GM18526 (cell line): ENCODE data around the gene PTPN18.

Experiments used
- POLR2A ChIP-seq: IDR thresholded peaks from 3 replicates; pipeline ENCODE4 v1.6.1; 2011; ENCODE audit not compliant: insufficient read length; ENCODE audit errors: extremely low read depth

The PTPN18 gene

GRCh38 chr2:130381145-130381544 is 25.3 kb downstream of the PTPN18 start:
- no peak for TF ChIP-seq POLR2A

GRCh38 chr2:130381619-130382018 is 25.8 kb downstream of the PTPN18 start:
- TF ChIP-seq POLR2A, result no peak

GRCh38 chr2:130382313-130382917 is 26.6 kb downstream of the PTPN18 start:
- no peak for TF ChIP-seq POLR2A

- TF ChIP-seq POLR2A, result no peak
Observed at GRCh38 chr2:130385709-130386108, 29.9 kb downstream of the PTPN18 start.

- TF ChIP-seq POLR2A, result no peak
Observed at GRCh38 chr2:130387071-130387400, 31.2 kb downstream of the PTPN18 start.

GRCh38 chr2:130387804-130388203 is 31.9 kb downstream of the PTPN18 start:
- TF ChIP-seq POLR2A, result no peak

- TF ChIP-seq POLR2A, result no peak
Observed at GRCh38 chr2:130388221-130388907, 32.5 kb downstream of the PTPN18 start.

GRCh38 chr2:130389358-130389757 is 33.5 kb downstream of the PTPN18 start:
- TF ChIP-seq POLR2A, result no peak

- TF ChIP-seq POLR2A, result no peak
Observed at GRCh38 chr2:130389783-130390182, 33.9 kb downstream of the PTPN18 start.

GRCh38 chr2:130390460-130391057 is 34.7 kb downstream of the PTPN18 start:
- TF ChIP-seq POLR2A, result no peak

- TF ChIP-seq POLR2A, result peak; percentile 14
Observed at GRCh38 chr2:130391058-130391871, 35.4 kb downstream of the PTPN18 start.

- no peak for TF ChIP-seq POLR2A
Observed at GRCh38 chr2:130391872-130392670, 36.2 kb downstream of the PTPN18 start.

- TF ChIP-seq POLR2A, result no peak
Observed at GRCh38 chr2:130393318-130393910, 37.6 kb downstream of the PTPN18 start.
